Erythroblast (primary cell): ENCODE results near the gene HIRA.

Experiments used
- GATA1 ChIP-seq: IDR thresholded peaks from 2 replicates; pipeline ENCODE4 v1.6.1; 2011; ENCODE audit warnings: low read depth, mild to moderate bottlenecking, control low read depth, low read length, moderate library complexity
- POLR2A ChIP-seq: IDR thresholded peaks from 2 replicates; pipeline ENCODE4 v1.6.1; 2011; ENCODE audit warnings: mild to moderate bottlenecking, low read length

- TF ChIP-seq POLR2A, result no peak
- TF ChIP-seq GATA1, result no peak
Measured at GRCh38 chr22:19395276-19395675, 36.3 kb downstream of the HIRA start.
